DMS153 (cell line): Measurements from ENCODE around the gene DCP2.
"Not testable (repeated sequence)": the region's sequence is repeated elsewhere in the genome, so short reads cannot be mapped to it uniquely, and the experiment has no call there.

Experiments
- DNase-seq: peaks from one replicate; lab custom pipeline; 2025; lab: John Stamatoyannopoulos, UW

The DCP2 gene

GRCh38 chr5:112976432-112977309 lies at the start of gene DCP2:
TSS of gene DCP2 (plus strand) at chr5:112976798. CDS start at chr5:112976934, 136 bp downstream.
- DNase-seq, result peak; percentile 86

GRCh38 chr5:112929336-112930081 lies 47.1 kb upstream of the DCP2 start:
- no peak for DNase-seq

- no peak for DNase-seq
Observed at GRCh38 chr5:112930082-112930344, 46.6 kb upstream of the DCP2 start.

GRCh38 chr5:112931473-112931872 lies 45.1 kb upstream of the DCP2 start:
- no peak for DNase-seq

GRCh38 chr5:112933105-112933504 lies 43.5 kb upstream of the DCP2 start:
- DNase-seq, result no peak

- DNase-seq, result no peak
Observed at GRCh38 chr5:112933651-112934365, 42.8 kb upstream of the DCP2 start.

- DNase-seq, result no peak
Observed at GRCh38 chr5:112934366-112934663, 42.3 kb upstream of the DCP2 start.

GRCh38 chr5:112935675-112936074 lies 40.9 kb upstream of the DCP2 start:
- no peak for DNase-seq

- DNase-seq, result no peak
Observed at GRCh38 chr5:112938286-112938685, 38.3 kb upstream of the DCP2 start.

GRCh38 chr5:112940670-112941069 lies 35.9 kb upstream of the DCP2 start:
- DNase-seq, result no peak

- DNase-seq, result no peak
Observed at GRCh38 chr5:112948458-112948857, 28.1 kb upstream of the DCP2 start.

GRCh38 chr5:112951124-112951702 lies 25.4 kb upstream of the DCP2 start:
- DNase-seq, result no peak

GRCh38 chr5:112956606-112957005 lies 20.0 kb upstream of the DCP2 start:
- no peak for DNase-seq

GRCh38 chr5:112957036-112957808 lies 19.4 kb upstream of the DCP2 start:
- no peak for DNase-seq

GRCh38 chr5:112958093-112959088 lies 18.2 kb upstream of the DCP2 start:
- DNase-seq, result no peak

GRCh38 chr5:112959872-112960271 lies 16.7 kb upstream of the DCP2 start:
- DNase-seq, result not testable (repeated sequence)

GRCh38 chr5:112960315-112960714 lies 16.3 kb upstream of the DCP2 start:
- no peak for DNase-seq

- DNase-seq, result no peak
Observed at GRCh38 chr5:112960863-112961504, 15.6 kb upstream of the DCP2 start.

- not testable (repeated sequence) for DNase-seq
Observed at GRCh38 chr5:112963374-112963733, 13.2 kb upstream of the DCP2 start.

GRCh38 chr5:112965733-112966306 lies 10.8 kb upstream of the DCP2 start:
- DNase-seq, result no peak
